GM21360 (cell line): ENCODE data around the gene OLFM4.

Experiments used
- ATAC-seq: cut with Tn5 transposase; IDR thresholded peaks from one replicate; pipeline ENCODE4 v1.9.1; 2021; ENCODE audit warnings: mild to moderate bottlenecking, moderate library complexity; ENCODE audit not compliant: unreplicated experiment

Gene OLFM4, protein sequence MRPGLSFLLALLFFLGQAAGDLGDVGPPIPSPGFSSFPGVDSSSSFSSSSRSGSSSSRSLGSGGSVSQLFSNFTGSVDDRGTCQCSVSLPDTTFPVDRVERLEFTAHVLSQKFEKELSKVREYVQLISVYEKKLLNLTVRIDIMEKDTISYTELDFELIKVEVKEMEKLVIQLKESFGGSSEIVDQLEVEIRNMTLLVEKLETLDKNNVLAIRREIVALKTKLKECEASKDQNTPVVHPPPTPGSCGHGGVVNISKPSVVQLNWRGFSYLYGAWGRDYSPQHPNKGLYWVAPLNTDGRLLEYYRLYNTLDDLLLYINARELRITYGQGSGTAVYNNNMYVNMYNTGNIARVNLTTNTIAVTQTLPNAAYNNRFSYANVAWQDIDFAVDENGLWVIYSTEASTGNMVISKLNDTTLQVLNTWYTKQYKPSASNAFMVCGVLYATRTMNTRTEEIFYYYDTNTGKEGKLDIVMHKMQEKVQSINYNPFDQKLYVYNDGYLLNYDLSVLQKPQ

DNA sequence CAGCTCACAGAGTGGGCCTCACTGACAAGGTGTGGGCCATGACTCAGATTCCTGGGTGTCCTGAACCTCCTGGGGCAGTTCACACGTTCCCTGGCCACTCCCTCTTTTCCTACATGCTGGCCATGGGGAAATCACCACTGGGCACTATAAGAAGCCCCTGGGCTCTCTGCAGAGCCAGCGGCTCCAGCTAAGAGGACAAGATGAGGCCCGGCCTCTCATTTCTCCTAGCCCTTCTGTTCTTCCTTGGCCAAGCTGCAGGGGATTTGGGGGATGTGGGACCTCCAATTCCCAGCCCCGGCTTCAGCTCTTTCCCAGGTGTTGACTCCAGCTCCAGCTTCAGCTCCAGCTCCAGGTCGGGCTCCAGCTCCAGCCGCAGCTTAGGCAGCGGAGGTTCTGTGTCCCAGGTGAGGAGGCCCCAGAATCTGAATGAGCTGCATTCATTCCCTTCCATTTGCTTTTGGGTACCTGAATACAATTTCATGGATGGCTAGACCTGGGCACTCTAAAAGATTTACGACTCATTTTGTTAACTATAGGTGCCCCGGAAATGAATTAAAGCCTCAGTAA lies at the start of gene OLFM4:
Gene OLFM4, plus strand, starts transcription at position 177 of the 567 bp plus-strand sequence. Its CDS starts 24 bp downstream, at position 201.
- ATAC-seq: no peak

DNA sequence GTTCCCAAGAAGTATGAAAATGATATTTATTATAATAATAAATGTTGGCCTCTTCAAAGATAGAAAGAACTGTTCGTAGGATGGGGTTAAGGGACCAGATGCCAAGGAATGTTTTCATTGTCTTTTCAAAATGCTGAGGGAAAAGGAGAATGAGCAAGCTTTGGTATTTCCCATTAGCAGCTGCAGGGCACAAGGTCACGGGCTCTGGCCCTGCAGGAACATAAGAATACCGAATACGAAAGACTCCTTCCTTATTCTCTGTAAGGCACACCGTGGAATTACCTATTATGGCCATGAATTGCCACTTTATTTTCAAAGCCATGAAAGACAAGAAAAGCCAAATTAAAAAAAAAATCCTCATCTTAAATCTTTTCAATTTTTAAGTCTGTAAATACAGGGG lies 49.6 kb upstream of the OLFM4 start:
- ATAC-seq: no peak

DNA sequence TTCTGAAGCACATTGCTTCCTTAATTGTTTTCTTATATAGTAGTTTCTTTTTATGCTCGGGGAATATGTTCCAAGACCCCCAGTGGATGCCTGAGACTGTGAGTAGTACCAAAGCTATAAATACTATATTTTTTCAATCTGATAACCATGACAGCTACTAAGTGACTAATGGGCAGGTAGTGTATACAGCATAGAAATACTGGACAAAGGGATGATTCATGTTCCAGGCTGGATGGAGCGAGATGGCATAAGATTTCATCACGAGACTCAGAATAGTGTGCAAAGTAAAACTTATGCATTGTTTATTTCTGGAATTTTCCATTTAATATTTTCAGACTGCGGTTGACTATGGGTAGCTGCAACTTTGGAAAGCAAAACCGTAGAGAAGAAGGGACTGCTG lies 47.9 kb upstream of the OLFM4 start:
- no peak for ATAC-seq

DNA sequence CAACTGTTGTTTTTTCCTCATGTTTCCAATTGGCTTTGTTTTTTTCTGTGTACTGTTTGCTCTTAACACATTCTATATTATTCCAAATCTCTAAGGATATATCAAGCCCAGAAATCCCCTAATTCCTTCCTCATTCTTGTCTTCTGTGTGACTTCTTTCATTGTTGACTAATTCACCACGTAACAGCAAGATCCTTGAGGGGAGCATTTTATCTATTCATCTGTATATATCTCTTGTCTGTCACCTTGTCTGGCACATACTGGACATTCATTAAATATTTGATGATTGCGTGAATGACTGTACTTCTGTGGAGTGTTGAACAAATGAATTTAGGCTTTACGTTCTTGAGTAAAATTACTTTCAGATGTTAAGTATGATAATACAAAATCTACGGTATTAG lies 44.8 kb upstream of the OLFM4 start:
- no peak for ATAC-seq

DNA sequence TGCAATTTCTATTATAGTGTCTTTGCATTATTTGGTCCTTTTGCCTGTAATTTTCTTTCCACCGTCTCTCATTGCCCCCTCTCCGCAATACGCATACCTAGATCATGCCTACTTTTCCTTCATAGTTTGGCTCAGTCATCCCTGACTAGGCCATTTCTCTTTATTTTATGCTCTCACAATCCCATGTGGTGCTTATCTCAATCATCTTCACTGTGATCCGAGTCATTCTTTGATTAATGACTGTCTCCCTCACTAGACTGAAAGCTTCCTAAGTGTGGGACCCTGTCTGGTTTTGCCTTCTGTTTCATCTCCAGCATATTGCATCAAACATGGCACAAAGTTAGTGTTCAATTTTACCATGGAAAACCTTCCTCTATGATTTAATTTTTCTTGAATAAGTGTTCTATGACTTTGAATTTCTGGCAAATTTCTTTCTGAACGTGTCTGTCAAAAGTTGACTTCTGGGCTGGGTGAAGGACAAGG lies 43.7 kb upstream of the OLFM4 start:
- ATAC-seq: no peak

DNA sequence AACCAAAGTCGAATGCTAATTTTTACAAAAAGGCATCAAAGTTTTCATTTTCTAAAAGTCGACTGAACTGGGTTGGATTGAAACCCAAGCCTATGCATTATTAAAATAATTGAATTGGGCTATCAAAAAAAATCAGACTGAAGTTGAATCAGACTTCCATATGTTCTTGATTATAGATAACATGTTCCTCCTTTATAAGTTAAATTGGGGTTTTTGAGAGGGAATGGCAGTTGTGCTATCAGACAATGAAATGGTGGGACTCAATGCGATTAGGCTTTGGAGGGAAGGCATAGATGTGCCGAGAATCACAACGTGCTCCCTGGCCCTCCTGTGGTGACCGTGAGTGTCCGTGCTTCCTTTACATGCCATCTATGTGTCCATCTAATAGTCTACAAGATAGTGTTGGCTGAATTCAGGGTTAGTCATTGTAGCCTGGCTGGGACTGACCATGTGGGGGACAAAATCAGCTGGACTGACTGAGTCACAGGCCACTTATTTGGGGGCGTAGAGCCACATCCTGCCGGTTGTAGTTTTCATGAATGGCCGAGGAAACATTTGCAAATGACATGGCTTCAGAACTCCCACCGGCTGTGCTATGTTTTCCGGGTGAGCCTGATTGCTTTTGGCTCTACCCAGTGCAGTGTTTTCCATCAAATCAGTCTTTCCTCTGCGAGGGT lies 37.1 kb upstream of the OLFM4 start:
- no peak for ATAC-seq

DNA sequence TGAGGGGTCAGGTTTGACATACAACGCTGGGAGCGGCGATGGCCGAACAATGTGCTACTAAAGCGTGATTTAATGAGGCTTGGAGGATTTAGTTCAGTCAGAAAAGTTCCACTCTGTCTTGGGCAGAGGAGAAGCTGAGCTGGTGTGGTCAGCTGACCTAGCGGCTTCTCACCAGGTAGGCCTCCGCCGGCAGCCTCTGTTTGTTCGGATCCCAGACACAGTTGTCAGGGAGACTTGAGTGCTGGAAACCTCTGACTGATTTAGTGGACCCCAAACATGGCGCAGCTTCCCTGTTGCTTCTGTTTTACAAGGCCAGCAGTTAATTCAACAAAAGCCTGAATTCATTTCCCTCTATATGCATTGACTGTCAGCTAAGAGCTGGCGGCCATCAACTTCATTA lies 36.5 kb upstream of the OLFM4 start:
- no peak for ATAC-seq

DNA sequence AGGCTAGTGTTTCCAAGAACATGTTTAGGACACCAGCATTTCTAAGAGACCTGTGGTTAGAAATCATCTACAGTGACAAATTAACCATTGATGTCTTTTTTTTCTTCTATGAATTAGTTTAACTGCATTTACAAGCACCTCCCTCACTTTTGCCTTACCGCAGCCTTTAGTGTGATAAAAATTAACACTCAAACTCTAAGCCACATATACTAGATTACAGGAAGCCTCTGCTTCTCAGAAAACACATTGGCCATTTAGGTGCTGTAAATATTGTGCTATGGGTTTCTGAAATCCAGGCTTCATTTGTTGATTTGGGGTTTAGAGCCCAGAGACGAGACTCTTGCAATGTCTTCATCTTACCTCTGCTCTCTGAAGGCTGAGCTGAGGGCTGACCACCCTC lies 34.6 kb upstream of the OLFM4 start:
- ATAC-seq: no peak

DNA sequence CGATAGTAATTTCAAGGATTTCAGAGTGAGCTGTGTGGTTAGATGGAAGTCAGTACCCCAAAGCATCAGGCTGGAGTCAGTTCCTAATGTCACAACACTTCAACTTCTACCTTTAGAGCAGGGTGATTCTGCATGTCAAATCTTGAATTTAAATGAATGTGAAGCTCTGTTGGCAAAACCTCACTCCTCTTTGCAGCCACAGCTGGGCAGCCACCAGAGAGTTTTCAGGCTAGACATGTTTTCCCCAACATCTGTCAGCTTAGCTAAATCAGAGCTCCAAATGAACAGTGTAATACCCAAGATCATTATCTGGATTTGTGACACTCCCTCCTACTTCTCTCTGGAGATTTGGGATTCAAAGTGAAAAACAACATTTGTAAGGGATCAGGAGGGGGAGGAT lies 33.7 kb upstream of the OLFM4 start:
- ATAC-seq: no peak

DNA sequence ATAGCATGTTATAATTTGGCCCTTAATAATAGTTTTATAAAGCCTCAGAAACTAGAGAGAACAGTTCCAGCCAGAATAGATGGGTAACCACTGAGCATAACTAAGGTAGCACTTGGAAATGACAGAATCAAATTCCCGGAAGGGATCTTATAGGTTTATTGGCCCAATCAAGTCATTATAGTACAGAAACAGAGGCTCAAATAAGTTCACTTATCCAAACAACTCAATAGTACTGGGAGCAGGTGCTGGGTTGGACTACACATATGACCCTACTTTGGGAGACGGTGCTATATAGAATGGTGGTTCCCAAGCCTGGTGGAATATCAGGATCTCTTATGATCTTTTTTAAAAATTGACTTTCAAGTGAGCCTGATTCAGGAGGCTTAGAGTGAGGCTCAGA lies 32.7 kb upstream of the OLFM4 start:
- ATAC-seq: no peak

DNA sequence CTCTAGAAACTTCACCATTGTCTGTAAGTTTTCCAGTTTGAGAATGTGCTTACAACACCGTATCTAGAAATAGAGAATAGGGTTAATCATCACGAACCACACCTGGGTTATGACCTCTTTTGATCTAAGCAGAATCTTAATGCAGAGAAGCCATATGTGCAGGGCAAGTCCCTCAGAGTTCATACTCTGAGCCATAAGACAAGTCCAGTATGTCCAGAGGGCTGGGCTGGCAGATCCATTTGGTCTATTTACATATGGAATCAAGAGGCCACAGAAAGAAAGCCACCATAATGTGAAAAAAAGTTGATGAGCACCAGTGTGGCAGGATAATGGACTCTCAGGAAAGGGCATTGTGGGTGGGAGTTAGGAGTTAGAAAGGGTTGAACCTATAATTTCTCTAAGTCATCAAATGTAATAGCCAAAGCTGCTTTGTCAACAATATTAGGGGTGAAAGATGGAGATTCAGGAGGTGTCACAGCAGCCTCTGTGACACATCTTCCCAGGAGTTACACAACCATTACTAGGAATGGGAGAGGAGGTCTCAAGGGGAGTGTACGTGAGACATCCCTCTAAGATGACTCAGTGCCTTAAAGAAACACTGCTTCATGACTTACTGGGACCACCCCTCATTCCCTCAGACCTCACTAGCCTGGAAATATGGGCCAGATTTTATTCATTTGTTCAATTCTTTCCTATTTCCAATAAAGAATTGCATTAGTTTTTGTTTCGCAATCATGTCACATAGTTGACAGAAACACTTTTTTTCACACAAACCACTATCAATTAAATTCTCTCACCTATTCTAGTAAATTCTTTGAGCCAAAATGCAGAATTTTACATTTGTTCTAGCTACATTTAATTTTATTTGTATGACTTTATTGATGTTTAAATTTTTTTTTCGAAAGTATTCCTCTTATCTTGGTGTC lies 30.4 kb upstream of the OLFM4 start:
- no peak for ATAC-seq

DNA sequence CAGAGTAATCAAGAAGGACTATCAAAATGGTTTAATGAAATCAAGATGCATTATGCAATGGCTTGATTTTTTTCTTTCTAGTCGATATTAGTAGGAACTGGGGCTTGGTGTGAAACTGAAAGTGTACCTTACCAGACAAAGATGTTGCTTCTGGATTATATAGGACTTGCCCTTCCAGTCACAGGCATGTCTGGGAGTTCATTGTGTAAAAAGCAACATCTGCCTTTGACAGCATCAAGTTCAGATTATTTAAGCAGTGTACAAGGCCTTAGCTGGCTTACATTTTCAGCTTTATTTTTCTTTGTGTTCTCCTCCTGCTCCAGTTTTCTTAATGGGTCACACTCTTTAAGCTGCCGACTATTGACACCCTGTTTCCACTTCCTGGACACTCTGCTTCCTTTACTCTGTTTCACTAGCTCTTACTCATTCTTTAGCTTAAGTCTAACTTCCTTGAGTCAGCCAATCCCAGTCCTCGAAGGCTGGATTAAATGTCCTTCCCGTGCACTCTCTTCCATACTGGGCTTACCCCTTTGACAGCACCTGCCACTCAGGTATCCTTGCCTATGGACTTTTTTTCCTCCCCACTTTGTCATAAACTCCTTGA lies 29.4 kb upstream of the OLFM4 start:
- no peak for ATAC-seq

DNA sequence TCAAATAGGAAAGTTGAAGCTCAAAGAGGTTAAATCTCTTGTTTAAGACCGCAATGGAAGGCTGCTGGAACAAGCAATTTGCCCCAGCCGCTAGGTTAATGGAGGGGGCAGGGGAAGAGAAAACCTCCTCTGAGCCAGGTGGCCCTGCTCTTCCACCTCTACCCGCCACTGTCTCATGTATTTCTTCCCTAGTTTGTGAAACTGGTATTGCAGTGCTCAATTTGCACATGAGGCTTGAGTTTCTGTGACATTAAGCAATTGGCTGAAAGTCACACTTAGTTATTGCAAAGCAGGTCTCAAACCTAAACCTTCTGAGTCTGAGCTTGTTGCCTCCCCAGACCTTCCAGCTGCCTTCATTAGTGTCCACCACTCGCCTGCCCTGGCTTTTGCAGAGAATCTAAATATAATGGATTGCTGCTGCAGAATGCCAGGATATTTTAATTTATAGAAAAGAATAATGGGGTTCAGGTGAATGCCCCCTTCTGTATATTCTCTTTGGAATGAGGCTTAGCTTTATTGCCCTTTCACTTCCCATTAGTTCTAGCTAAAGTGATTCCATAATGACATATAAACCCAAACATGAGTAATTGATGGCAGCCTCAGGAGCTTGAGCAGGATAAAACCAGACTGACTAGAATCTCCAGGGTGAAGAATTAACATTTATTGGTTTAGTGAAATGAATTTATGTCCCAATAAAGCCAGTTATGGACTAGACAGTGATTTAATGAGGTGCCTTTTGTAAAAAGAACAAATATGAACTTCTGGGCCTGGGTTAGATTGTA lies 27.0 kb upstream of the OLFM4 start:
- no peak for ATAC-seq

DNA sequence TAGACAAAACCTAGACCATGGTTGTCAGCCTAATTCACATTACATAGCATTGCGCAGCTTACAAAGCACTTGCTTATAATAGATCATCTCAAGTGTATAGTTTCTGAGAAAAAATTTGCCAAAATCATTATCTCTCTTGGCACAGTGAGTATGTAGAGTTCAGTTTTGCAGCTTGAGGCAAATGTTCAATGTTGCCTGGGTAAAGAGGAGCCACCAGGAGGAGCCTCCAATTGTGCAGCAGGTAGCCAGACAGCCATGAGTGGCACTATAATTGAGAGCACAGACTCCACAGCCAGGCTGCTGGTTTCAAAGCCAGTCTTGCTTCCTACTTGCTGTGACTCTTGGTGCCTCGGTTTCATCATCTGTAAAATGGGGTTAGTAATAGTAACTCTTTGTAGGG lies 24.0 kb upstream of the OLFM4 start:
- ATAC-seq: no peak

DNA sequence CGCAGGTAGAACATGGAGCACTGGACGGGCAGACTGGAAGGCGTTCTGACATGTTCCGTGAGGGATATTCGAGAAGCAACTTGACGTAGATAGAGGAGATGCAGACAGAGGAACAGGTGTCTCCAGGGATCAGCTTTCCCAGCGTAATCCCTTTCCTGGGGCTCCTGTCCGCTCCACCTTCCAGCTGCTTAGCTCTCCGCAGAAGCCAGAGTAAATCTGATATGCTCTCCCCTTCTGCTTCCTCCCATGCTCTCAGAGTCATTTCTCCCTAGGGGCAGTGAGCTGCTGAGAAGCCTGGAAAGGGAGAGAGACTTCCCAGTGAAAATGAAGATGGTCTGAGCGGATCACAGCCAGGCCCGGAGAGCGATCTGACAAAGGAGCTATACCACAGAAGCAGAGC lies 23.0 kb upstream of the OLFM4 start:
- no peak for ATAC-seq

DNA sequence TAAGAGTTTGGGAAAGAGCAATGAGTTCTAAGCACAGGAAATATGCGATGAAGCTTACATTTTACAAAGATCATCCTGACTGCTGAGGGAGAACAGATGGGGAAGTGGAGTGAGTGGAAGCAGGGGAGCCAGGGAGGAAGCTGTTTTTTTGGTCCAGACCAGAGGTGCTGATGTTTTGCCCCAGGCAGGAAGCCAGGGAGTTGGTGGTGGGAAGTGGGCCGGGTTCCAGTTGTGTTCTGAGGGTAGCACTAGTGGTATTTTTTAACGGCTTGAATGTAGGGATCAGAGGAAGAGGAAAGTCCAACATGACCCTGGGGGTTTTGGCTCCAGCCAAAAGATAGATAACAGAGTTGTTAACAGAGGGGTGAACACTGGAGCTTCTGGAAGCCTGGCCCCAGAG lies 20.7 kb upstream of the OLFM4 start:
- ATAC-seq: no peak

DNA sequence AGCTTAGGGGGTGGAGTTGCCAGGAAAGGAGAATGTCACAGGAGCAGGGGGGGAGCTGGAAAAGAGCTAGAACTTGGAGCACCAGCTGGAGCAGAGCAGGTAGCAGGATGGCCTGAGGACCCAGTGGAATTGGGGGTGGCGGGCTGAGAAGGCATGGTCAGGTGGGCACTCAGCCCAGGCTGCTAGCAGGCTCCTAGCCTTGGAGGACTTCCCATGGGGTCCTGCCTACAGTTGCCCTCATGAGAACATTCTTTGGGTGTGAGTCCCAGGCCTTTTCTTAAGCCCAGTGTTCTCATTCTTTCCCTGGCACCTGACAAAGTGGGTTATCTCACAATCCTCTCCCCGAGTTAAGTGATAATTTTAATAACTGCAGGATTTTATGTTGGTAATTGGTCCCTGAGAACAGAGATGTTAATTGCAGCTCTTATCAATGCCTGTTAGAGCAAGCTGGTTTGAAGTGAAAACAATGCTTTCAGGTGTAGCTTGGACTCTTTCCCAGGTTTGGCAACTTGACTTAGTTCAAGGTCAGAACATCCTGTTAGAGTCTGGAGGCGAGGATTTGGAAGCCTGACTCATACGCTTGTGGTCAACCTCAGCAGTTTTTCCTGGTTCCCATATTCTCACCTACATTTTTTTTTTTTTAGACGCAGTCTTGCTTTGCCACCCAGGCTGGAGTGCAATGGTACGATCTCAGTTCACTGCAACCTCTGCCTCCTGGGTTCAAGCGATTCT lies 18.1 kb upstream of the OLFM4 start:
- ATAC-seq: no peak

DNA sequence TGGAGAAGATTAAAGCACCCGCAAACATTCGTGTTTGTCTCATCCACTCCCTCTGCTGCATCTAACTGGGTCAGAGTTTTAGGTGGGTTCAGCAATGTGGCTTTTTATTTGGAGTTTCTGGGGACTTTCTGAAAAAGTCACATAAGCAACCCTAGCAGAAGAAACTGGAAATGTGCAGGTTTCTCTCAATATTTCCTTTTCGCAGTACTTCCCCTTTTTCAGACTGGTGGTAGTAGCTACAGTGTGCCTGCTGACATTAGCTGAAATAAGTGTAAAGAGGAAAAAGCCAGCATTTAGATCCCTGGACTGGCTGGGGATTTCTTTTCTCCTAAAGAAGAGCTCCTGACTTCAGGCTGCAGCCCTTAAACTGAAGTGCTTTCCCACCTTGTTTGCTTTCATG lies 15.9 kb upstream of the OLFM4 start:
- ATAC-seq: peak; percentile 71

DNA sequence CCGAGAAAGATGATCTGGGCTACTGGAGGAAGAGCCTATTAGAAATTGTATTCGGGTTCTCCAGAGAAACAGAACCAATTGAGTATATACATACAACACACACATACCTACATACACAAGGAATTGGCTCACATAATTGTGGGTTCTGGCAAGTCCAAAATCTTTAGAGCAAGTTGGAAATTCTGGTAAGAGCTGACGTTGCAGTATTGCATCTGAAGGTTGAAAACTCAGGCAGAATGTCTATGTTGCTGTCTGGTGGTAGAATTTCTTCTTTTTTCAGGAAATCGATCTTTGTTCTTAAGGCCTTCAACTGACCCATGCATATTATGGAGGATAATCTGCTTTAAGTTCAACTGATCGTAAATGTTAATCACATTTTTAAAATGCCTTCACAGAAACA lies 15.5 kb upstream of the OLFM4 start:
- ATAC-seq: no peak
